HEK293 (cell line): Measurements from ENCODE around the gene CHST8.

ENCODE experiments used
- CTCF ChIA-PET: fragments of 350-600 bp; formaldehyde crosslinking; extraction: SDS; loops from one replicate; lab custom pipeline; 2021; ENCODE audit warnings: antibody characterized with exemption; lab: Yijun Ruan, JAX
- POLR2A ChIA-PET: fragments of 300-600 bp; formaldehyde crosslinking; extraction: SDS; loops from one replicate; lab custom pipeline; 2020; ENCODE audit warnings: antibody characterized with exemption, inconsistent platforms; lab: Yijun Ruan, JAX
- H3K27ac ChIP-seq: fragments of 200-500 bp; sonication (Bioruptor generic); 2 replicates; pipeline ENCODE4 v1.5.1; 2014; ENCODE audit warnings: low read depth, low read length, control low read depth, inconsistent platforms; ENCODE audit errors: extremely low read depth
- H3K36me3 ChIP-seq, 2 experiments: fragments of 200-500 bp in 1 of 2; sonication (Bioruptor generic) in 1 of 2; 1 replicate in 1 of 2; 2 replicates in 1 of 2; pipeline ENCODE4 v1.5.1; 2014 to 2017; ENCODE audit warnings: inconsistent platforms in 2 of 2, low read length in 2 of 2; ENCODE audit not compliant: control insufficient read depth in 2 of 2, insufficient read depth in 1 of 2
- H3K4me1 ChIP-seq: fragments of 200-500 bp; sonication (Bioruptor generic); 2 replicates; pipeline ENCODE4 v1.5.1; 2014; ENCODE audit warnings: mild to moderate bottlenecking, low read length, inconsistent platforms; ENCODE audit not compliant: control insufficient read depth, insufficient read depth
- H3K4me3 ChIP-seq: 2 replicates; pipeline ENCODE4 v1.5.1; 2011; ENCODE audit warnings: low read depth, mild to moderate bottlenecking, control low read depth, low read length, moderate library complexity
- H3K9me3 ChIP-seq: fragments of 200-500 bp; sonication (Bioruptor generic); 2 replicates; pipeline ENCODE4 v1.5.1; 2014; ENCODE audit warnings: low read depth, low read length, inconsistent platforms; ENCODE audit not compliant: control insufficient read depth, insufficient read depth
- GLIS1 ChIP-seq: fragments of 450-650 bp; formaldehyde crosslinking; IDR thresholded peaks from 2 replicates; pipeline ENCODE4 v1.5.1; 2016; ENCODE audit warnings: missing biosample characterization, missing genetic modification characterization
- OVOL3 ChIP-seq: fragments of 450-650 bp; formaldehyde crosslinking; IDR thresholded peaks from 2 replicates; pipeline ENCODE4 v1.5.1; 2016; ENCODE audit warnings: missing biosample characterization, missing genetic modification characterization
- ZFP41 ChIP-seq: fragments of 450-650 bp; formaldehyde crosslinking; IDR thresholded peaks from 2 replicates; pipeline ENCODE4 v1.5.1; 2016; ENCODE audit warnings: missing biosample characterization, missing genetic modification characterization, borderline replicate concordance
- ZNF155 ChIP-seq: fragments of 450-650 bp; formaldehyde crosslinking; IDR thresholded peaks from 2 replicates; pipeline ENCODE4 v1.5.1; 2016; ENCODE audit warnings: missing biosample characterization, missing genetic modification characterization
- ZNF169 ChIP-seq: fragments of 450-650 bp; formaldehyde crosslinking; IDR thresholded peaks from 2 replicates; pipeline ENCODE4 v1.5.1; 2016; ENCODE audit warnings: missing biosample characterization, missing genetic modification characterization
- ZNF221 ChIP-seq: fragments of 450-650 bp; formaldehyde crosslinking; IDR thresholded peaks from 2 replicates; pipeline ENCODE4 v1.5.1; 2017; ENCODE audit warnings: missing biosample characterization, missing genetic modification characterization, borderline replicate concordance
- ZNF223 ChIP-seq: fragments of 450-650 bp; formaldehyde crosslinking; IDR thresholded peaks from 2 replicates; pipeline ENCODE4 v1.5.1; 2016; ENCODE audit warnings: missing biosample characterization, missing genetic modification characterization
- ZNF311 ChIP-seq: fragments of 450-650 bp; formaldehyde crosslinking; IDR thresholded peaks from 2 replicates; pipeline ENCODE4 v1.5.1; 2017; ENCODE audit warnings: missing biosample characterization, missing genetic modification characterization, borderline replicate concordance
- ZNF514 ChIP-seq: fragments of 450-650 bp; formaldehyde crosslinking; IDR thresholded peaks from 2 replicates; pipeline ENCODE4 v1.5.1; 2016; ENCODE audit warnings: missing biosample characterization, missing genetic modification characterization
- ZNF530 ChIP-seq: fragments of 450-650 bp; formaldehyde crosslinking; IDR thresholded peaks from 2 replicates; pipeline ENCODE4 v1.5.1; 2016; ENCODE audit warnings: low read depth, missing biosample characterization, missing genetic modification characterization
- ZNF544 ChIP-seq: fragments of 450-650 bp; formaldehyde crosslinking; IDR thresholded peaks from 2 replicates; pipeline ENCODE4 v1.5.0; 2017; ENCODE audit warnings: missing biosample characterization, missing genetic modification characterization
- ZNF549 ChIP-seq: fragments of 450-650 bp; IDR thresholded peaks from 2 replicates; pipeline ENCODE4 v1.5.1; 2018; ENCODE audit warnings: missing biosample characterization, missing genetic modification characterization, mild to moderate bottlenecking, inconsistent platforms, moderate library complexity
- ZNF629 ChIP-seq: fragments of 450-650 bp; formaldehyde crosslinking; IDR thresholded peaks from 2 replicates; pipeline ENCODE4 v1.5.1; 2017; ENCODE audit warnings: missing biosample characterization, missing genetic modification characterization
- ZNF792 ChIP-seq: fragments of 450-650 bp; formaldehyde crosslinking; IDR thresholded peaks from 2 replicates; pipeline ENCODE4 v1.5.1; 2016; ENCODE audit warnings: missing biosample characterization, missing genetic modification characterization
- ZNF837 ChIP-seq: fragments of 450-650 bp; formaldehyde crosslinking; IDR thresholded peaks from 2 replicates; pipeline ENCODE4 v1.5.1; 2016; ENCODE audit warnings: missing biosample characterization, missing genetic modification characterization
- TF ChIP-seq, protein P1 (sequence below): fragments of 450-650 bp; IDR thresholded peaks from 2 replicates; pipeline ENCODE4 v1.5.1; 2018; ENCODE audit warnings: missing biosample characterization, missing genetic modification characterization
- TF ChIP-seq, protein P2 (sequence below): fragments of 450-650 bp; formaldehyde crosslinking; IDR thresholded peaks from 2 replicates; pipeline ENCODE4 v1.5.1; 2017; ENCODE audit warnings: missing biosample characterization, missing genetic modification characterization
- TF ChIP-seq, protein P3 (sequence below): fragments of 450-650 bp; formaldehyde crosslinking; IDR thresholded peaks from 2 replicates; pipeline ENCODE4 v1.5.1; 2016; ENCODE audit warnings: missing biosample characterization, missing genetic modification characterization
- TF ChIP-seq, protein P4 (sequence below): fragments of 450-650 bp; formaldehyde crosslinking; IDR thresholded peaks from 2 replicates; pipeline ENCODE4 v1.5.1; 2016; ENCODE audit warnings: missing biosample characterization, missing genetic modification characterization

Gene CHST8

DNA sequence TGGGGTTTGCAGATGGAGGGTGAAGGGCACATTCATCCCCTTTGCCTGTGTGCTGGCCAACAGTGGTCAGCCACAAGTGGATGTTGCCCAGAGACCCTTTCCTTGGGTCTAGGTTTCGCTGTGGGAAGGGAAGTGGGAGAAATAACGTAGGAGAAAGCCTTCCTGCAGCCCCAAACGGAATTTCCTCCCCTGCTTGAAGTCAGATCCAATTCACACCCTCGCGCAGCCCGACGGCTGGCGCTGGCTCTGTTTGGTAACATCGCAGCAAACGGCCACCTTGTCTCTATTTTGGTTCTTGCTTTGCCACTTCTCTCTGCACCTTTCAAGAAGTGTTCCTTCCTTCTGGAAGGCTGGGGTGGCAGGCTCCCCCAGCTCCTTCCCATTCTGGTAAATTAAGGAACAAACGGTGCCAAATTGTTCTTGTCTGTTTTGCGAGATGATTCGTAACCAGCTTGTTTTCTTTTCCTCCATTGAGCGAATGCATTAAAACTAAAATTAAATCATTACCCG, 45.4 kb downstream of the CHST8 start (continued):
- TF ChIP-seq, protein P1, sequence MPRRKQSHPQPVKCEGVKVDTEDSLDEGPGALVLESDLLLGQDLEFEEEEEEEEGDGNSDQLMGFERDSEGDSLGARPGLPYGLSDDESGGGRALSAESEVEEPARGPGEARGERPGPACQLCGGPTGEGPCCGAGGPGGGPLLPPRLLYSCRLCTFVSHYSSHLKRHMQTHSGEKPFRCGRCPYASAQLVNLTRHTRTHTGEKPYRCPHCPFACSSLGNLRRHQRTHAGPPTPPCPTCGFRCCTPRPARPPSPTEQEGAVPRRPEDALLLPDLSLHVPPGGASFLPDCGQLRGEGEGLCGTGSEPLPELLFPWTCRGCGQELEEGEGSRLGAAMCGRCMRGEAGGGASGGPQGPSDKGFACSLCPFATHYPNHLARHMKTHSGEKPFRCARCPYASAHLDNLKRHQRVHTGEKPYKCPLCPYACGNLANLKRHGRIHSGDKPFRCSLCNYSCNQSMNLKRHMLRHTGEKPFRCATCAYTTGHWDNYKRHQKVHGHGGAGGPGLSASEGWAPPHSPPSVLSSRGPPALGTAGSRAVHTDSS (tag by site-specific recombination) = no peak
- TF ChIP-seq ZNF514 (tag by site-specific recombination) = no peak

DNA sequence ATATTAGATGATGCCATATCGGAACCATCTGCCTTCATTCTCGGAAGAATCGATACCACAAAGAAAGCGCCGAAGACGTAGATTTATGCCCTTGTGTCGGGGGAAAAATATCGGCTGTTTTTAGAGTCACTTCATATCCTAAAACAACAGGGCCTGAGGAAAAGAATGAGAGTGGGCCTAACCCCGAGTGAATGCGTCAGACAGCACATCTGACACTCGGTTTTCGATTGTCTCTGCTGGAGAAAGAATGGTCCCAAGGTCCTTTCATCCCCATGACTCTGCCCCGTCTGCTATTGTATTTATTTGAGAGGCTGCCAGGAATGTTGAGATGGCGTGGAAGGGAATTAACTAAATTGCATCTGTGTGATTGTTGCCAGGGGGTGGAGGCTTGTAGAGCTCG, 46.1 kb downstream of the CHST8 start:
- Histone ChIP-seq H3K9me3 (no peaks in the 10 kb centered on the region), H3K27ac (no peak overlapping the region), H3K36me3 (no peaks in the 10 kb centered on the region; a peak in 1 of 3 replicates), H3K4me1 (no peaks in the 10 kb centered on the region; the same call in 1 of the 2 replicates), H3K4me3 (no peak overlapping the region)
- POLR2A ChIA-PET = no interaction called here
- CTCF ChIA-PET = interaction anchor here (0.7 to 1.0 kb wide), 2 partner anchors 10 to 477 kb away, joined by 3 read pairs; no protein-coding TSS in a partner anchor
- TF ChIP-seq ZNF221 (tag by site-specific recombination) (no peak), ZNF155 (tag by site-specific recombination) (no peak), ZNF544 (tag by site-specific recombination) (no peak), ZNF223 (tag by site-specific recombination) (no peak)
- TF ChIP-seq, protein P2, sequence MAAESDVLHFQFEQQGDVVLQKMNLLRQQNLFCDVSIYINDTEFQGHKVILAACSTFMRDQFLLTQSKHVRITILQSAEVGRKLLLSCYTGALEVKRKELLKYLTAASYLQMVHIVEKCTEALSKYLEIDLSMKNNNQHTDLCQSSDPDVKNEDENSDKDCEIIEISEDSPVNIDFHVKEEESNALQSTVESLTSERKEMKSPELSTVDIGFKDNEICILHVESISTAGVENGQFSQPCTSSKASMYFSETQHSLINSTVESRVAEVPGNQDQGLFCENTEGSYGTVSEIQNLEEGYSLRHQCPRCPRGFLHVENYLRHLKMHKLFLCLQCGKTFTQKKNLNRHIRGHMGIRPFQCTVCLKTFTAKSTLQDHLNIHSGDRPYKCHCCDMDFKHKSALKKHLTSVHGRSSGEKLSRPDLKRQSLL (tag by site-specific recombination) = no peak

DNA sequence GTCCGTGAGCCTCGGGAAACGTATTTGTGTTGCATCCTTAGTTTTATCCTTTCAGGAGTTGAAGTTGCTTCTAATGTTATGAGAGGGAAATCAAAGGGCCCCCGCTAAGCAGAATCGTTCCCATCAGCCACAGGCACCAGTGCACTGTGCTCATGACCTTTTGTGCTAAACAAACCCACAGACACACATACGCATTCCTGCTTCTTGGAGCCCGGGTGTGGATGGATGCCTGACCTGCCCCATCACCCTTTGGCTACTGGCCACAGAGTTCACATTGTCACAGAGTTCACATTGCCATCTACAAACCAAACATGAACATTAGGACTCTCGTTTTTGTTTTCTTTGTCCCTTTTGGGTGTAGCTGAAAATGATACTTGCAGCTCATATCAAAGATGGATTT, 47.2 kb downstream of the CHST8 start:
- H3K4me1 ChIP-seq = no peaks in the 10 kb centered on the region; the same call in 1 of the 2 replicates
- ChIA-PET CTCF (no interaction called here), POLR2A (no interaction called here)
- H3K27ac ChIP-seq = no peak overlapping the region
- no peak for TF ChIP-seq GLIS1
- TF ChIP-seq ZNF530 (tag by site-specific recombination) = no peak
- no peak for TF ChIP-seq ZNF549 (tag by site-specific recombination)
- H3K36me3 ChIP-seq = no peaks in the 10 kb centered on the region; a peak in 1 of 3 replicates
- H3K9me3 ChIP-seq = no peaks in the 10 kb centered on the region
- H3K4me3 ChIP-seq = no peak overlapping the region

DNA sequence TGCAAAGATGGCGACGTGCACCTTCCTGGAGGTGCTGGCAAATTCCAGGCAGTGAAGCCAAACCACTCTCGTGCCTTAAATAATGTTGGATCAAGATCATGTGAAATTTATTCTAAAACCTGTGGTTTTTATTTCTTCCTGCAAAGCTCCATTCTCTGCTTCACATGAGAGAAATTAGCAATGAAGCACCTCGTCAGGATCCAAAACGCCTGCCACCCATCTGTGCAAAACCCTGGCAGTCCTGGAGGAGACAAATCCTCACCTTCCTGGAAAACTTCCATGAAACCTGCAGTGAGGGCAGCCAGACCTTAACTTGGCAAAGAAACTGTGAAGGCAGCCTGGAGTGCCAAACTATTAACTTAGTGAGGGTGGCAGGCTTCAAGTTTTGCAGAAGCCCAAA, 47.6 kb downstream of the CHST8 start:
- Histone ChIP-seq H3K9me3 (no peaks in the 10 kb centered on the region), H3K4me1 (no peaks in the 10 kb centered on the region; the same call in 1 of the 2 replicates), H3K36me3 (no peaks in the 10 kb centered on the region; a peak in 1 of 3 replicates), H3K4me3 (no peak overlapping the region), H3K27ac (no peak overlapping the region)
- ChIA-PET CTCF (no interaction called here), POLR2A (no interaction called here)
- TF ChIP-seq ZNF792 (tag by site-specific recombination) = no peak
- TF ChIP-seq ZNF837 (tag by site-specific recombination) = no peak
- no peak for TF ChIP-seq ZFP41 (tag by site-specific recombination)
- TF ChIP-seq ZNF629 = no peak
- TF ChIP-seq ZNF223 (tag by site-specific recombination) = no peak
- TF ChIP-seq, protein P3, sequence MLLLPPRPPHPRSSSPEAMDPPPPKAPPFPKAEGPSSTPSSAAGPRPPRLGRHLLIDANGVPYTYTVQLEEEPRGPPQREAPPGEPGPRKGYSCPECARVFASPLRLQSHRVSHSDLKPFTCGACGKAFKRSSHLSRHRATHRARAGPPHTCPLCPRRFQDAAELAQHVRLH (tag by site-specific recombination) = no peak
- TF ChIP-seq ZNF311 (tag by site-specific recombination) = no peak
- TF ChIP-seq ZNF169 (tag by site-specific recombination) = no peak
- TF ChIP-seq OVOL3 = no peak
- TF ChIP-seq, protein P4, sequence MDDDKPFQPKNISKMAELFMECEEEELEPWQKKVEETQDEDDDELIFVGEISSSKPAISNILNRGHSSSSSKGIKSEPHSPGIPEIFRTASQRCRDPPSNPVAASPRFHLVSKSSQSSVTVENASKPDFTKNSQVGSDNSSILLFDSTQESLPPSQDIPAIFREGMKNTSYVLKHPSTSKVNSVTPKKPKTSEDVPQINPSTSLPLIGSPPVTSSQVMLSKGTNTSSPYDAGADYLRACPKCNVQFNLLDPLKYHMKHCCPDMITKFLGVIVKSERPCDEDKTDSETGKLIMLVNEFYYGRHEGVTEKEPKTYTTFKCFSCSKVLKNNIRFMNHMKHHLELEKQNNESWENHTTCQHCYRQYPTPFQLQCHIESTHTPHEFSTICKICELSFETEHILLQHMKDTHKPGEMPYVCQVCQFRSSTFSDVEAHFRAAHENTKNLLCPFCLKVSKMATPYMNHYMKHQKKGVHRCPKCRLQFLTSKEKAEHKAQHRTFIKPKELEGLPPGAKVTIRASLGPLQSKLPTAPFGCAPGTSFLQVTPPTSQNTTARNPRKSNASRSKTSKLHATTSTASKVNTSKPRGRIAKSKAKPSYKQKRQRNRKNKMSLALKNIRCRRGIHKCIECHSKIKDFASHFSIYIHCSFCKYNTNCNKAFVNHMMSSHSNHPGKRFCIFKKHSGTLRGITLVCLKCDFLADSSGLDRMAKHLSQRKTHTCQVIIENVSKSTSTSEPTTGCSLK (tag by site-specific recombination) = no peak
